Measurements from ENCODE around the gene SLA2. TPM values are rescaled to one million over a fixed set of nuclear protein-coding genes. Genes with fewer than 3 reads are reported as not detected.

Gene SLA2
- total and polyA plus RNA-seq, 3 donors from 2014 or later: 0.47 to 1.1 (median 0.87) TPM

- no peak for TF ChIP-seq CTCF (IDR thresholded peaks at IDR 0.05)
- TF ChIP-seq POLR2A (IDR thresholded peaks at IDR 0.05): no peak
- no peak overlapping the region for H3K4me3 ChIP-seq
- intact Hi-C loops (cut with DNase I; ENCODE audit: low total_unique reads): no loop called here
Measured at GRCh38 chr20:36628076-36628475, 17.9 kb downstream of the SLA2 start.

GRCh38 chr20:36624944-36625324 lies 21.1 kb downstream of the SLA2 start:
- Histone ChIP-seq H3K27me3 (no peaks in the 10 kb centered on the region), H3K36me3 (ENCODE audit: low read depth, missing control alignments) (no peaks in the 10 kb centered on the region), H3K4me3 (no peak overlapping the region), H3K9me3 (no peaks in the 10 kb centered on the region), H3K4me1 (no peaks in the 10 kb centered on the region), H3K27ac (no peak overlapping the region)
- intact Hi-C loops (cut with DNase I; ENCODE audit: low total_unique reads): no loop called here
- 71 to 79% methylated on average over 2 of the region's 2 CpGs for WGBS, 2 donors
- DNase-seq: no peak
- TF ChIP-seq CTCF (IDR thresholded peaks at IDR 0.05) (no peak), POLR2A (IDR thresholded peaks at IDR 0.05) (no peak)

More at GRCh38 chr20:36628076-36628475, 17.9 kb downstream of the SLA2 start:
- Histone ChIP-seq H3K4me1 (no peaks in the 10 kb centered on the region), H3K9me3 (no peaks in the 10 kb centered on the region), H3K27me3 (no peaks in the 10 kb centered on the region), H3K27ac (no peak overlapping the region), H3K36me3 (ENCODE audit: low read depth, missing control alignments) (no peaks in the 10 kb centered on the region)
- WGBS, 2 donors: 85 to 94% methylated on average over 7 of the region's 7 CpGs
- DNase-seq: no peak

- Histone ChIP-seq H3K36me3 (ENCODE audit: low read depth, missing control alignments) (no peaks in the 10 kb centered on the region), H3K4me3 (no peak overlapping the region), H3K4me1 (no peaks in the 10 kb centered on the region), H3K9me3 (no peaks in the 10 kb centered on the region), H3K27me3 (no peaks in the 10 kb centered on the region), H3K27ac (no peak overlapping the region)
- WGBS, 2 donors: 54 to 63% methylated on average over 14 of the region's 14 CpGs
- TF ChIP-seq CTCF (IDR thresholded peaks at IDR 0.05): peak in 1 of 3 experiments; percentile 3
- no peak for TF ChIP-seq POLR2A (IDR thresholded peaks at IDR 0.05)
- intact Hi-C loops (cut with DNase I; ENCODE audit: low total_unique reads): no loop called here
- peak; percentile 71 for DNase-seq
Measured at GRCh38 chr20:36624068-36624943, 21.7 kb downstream of the SLA2 start.

GRCh38 chr20:36623444-36623843 lies 22.6 kb downstream of the SLA2 start:
- H3K27ac ChIP-seq: no peak overlapping the region
- intact Hi-C loops (cut with DNase I; ENCODE audit: low total_unique reads): no loop called here
- H3K9me3 ChIP-seq: no peaks in the 10 kb centered on the region
- TF ChIP-seq CTCF (IDR thresholded peaks at IDR 0.05) (no peak), POLR2A (IDR thresholded peaks at IDR 0.05) (no peak)
- H3K36me3 ChIP-seq (ENCODE audit: low read depth, missing control alignments): no peaks in the 10 kb centered on the region
- no peaks in the 10 kb centered on the region for H3K27me3 ChIP-seq
- WGBS, 2 donors: 82 to 85% methylated on average over 2 of the region's 2 CpGs
- H3K4me3 ChIP-seq: no peak overlapping the region
- H3K4me1 ChIP-seq: no peaks in the 10 kb centered on the region
- DNase-seq: no peak

- 95% methylated on average over 5 of the region's 5 CpGs for WGBS, 2 donors
- H3K27ac ChIP-seq: no peak overlapping the region
- no peaks in the 10 kb centered on the region for H3K36me3 ChIP-seq (ENCODE audit: low read depth, missing control alignments)
- intact Hi-C loops (cut with DNase I; ENCODE audit: low total_unique reads): no loop called here
- H3K27me3 ChIP-seq: no peaks in the 10 kb centered on the region
- no peaks in the 10 kb centered on the region for H3K9me3 ChIP-seq
- DNase-seq: no peak
- TF ChIP-seq POLR2A (IDR thresholded peaks at IDR 0.05) (no peak), CTCF (IDR thresholded peaks at IDR 0.05) (no peak)
- H3K4me1 ChIP-seq: no peaks in the 10 kb centered on the region
- no peak overlapping the region for H3K4me3 ChIP-seq
Measured at GRCh38 chr20:36620917-36621316, 25.1 kb downstream of the SLA2 start.
